GM20000 (cell line): ENCODE data around the gene MICAL3.
"Not testable (repeated sequence)": the region's sequence is repeated elsewhere in the genome, so short reads cannot be mapped to it uniquely, and the experiment has no call there.

Experiments used
- DNase-seq: peaks from one replicate; pipeline ENCODE4 v3.0.0; 2012; ENCODE audit warnings: low spot score
- TF ChIP-seq, protein P1 (sequence below): IDR thresholded peaks from 2 replicates; pipeline ENCODE4 v1.5.1; 2012; ENCODE audit warnings: mild to moderate bottlenecking, control low read depth; ENCODE audit errors: extremely low read depth, missing control alignments

MICAL3 gene

DNA sequence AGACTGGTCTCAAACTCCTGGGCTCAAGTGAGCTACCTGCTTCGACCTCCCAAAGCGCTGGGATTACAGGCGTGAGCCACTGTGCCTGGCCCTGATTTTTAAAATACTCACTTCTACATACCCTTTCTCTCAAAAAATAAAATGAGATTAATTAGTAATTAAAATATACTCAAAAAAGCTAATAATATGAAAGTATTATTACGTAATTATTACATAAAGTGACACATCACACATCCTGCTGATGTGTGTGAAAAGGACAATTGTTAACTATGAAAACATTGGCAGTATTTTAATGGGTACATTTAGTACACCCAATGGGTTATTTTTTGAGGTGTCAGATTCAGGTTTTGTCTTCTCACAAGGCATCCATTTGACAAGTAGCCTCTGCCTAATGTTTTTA is 21.4 kb upstream of the MICAL3 start:
- DNase-seq = no peak
- TF ChIP-seq, protein P1, sequence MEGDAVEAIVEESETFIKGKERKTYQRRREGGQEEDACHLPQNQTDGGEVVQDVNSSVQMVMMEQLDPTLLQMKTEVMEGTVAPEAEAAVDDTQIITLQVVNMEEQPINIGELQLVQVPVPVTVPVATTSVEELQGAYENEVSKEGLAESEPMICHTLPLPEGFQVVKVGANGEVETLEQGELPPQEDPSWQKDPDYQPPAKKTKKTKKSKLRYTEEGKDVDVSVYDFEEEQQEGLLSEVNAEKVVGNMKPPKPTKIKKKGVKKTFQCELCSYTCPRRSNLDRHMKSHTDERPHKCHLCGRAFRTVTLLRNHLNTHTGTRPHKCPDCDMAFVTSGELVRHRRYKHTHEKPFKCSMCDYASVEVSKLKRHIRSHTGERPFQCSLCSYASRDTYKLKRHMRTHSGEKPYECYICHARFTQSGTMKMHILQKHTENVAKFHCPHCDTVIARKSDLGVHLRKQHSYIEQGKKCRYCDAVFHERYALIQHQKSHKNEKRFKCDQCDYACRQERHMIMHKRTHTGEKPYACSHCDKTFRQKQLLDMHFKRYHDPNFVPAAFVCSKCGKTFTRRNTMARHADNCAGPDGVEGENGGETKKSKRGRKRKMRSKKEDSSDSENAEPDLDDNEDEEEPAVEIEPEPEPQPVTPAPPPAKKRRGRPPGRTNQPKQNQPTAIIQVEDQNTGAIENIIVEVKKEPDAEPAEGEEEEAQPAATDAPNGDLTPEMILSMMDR = no peak

DNA sequence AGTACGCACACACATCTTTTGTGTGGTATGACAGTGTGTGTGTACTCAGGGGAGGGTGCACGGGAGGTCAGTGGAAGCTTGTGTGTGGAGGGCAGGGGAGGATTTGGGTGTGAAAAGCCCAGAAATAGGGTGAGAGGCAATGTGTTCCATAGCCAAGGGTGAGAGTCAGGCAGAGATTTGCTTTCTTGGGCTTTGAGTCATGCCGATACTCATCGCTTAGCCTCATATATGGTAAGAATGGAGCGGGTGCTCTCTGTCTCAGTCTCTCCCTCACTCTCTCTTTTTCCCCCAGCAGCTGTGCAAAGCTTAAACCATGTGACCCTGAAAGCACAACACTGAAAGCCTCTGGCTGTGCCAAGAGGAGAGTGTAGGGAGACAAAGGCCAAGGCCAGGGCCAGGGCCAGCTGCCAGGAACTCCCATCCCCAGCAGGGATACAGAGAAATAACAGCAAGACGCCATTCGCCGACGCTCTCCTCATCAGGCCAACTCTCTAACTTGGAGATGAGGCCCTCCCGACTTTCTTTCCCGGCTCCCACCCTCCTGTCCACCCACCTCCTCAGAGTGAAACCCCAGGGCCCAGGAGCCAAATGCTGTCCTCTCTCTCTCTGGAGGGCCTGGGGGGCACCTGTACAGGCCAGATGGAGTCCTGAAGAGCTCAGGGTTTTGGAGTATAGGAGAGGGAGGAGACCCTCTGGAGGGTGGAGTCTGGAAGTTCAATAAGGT is 20.3 kb upstream of the MICAL3 start:
- TF ChIP-seq, protein P1 = no peak
- DNase-seq = no peak

DNA sequence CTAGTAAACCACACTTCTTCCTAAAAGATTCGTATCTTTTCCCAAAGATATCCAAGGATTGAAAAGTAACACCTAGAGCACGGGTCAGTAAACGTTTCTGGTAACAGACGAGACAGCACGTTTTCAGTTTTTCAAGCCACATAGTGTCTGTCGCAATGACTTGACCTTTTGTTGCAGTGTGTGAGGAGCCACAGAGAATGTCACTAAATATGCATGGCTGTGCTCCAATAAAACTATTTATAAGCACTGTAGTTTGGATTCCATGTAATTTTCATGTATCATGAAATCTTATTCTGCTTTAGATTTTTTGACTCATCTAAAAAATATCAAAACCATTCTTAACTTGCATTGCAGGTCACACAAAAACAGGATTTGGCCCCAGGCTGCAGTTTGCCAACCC is 18.3 kb upstream of the MICAL3 start:
- TF ChIP-seq, protein P1 = no peak
- no peak for DNase-seq

DNA sequence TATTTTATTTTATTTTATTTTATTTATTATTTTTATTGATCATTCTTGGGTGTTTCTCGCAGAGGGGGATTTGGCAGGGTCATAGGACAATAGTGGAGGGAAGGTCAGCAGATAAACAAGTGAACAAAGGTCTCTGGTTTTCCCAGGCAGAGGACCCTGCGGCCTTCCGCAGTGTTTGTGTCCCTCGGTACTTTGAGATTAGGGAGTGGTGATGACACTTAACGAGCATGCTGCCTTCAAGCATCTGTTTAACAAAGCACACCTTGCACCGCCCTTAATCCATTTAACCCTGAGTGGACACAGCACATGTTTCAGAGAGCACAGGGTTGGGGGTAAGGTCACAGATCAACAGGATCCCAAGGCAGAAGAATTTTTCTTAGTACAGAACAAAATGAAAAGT is 16.5 kb upstream of the MICAL3 start:
- not testable (repeated sequence) for DNase-seq

DNA sequence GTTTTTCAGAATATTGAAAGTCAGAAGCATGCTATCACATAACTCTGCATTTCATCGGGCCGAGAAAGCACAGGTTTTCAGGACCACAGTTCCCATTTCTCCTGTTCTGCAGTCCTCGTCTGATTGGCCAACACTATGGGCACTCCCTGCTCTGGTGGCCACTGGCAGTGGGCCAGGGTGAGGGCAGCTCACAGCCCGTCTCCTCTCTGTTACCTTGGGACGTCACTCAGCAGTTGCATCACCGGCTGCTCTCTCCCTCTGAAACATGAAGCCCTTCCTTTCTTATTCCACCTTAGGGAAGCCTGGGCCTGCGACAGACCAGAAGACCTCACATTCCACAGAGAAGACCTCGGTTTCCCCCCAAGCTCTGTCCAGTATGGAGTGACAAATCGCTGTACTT is 11.4 kb upstream of the MICAL3 start:
- TF ChIP-seq, protein P1 = no peak
- no peak for DNase-seq

DNA sequence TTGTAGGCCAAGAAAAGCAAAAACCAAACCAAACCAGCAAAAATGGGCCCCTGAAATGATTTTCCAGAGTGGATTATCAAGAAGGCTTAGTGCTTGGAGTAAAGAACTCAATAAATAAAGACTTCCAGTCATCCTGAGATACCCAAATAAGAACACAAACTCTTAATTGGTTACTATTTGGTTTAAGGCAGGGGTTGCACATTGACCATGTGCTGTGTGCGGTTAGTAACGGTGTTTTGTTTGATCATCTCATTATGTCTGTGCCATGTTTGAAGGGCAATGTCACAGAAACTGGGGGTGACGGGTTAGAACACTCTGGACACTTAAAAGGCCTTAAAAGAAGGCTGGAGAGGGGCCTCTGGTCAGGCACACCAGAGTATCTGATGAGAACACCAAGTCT is 9.7 kb upstream of the MICAL3 start:
- TF ChIP-seq, protein P1 = no peak
- DNase-seq = no peak

DNA sequence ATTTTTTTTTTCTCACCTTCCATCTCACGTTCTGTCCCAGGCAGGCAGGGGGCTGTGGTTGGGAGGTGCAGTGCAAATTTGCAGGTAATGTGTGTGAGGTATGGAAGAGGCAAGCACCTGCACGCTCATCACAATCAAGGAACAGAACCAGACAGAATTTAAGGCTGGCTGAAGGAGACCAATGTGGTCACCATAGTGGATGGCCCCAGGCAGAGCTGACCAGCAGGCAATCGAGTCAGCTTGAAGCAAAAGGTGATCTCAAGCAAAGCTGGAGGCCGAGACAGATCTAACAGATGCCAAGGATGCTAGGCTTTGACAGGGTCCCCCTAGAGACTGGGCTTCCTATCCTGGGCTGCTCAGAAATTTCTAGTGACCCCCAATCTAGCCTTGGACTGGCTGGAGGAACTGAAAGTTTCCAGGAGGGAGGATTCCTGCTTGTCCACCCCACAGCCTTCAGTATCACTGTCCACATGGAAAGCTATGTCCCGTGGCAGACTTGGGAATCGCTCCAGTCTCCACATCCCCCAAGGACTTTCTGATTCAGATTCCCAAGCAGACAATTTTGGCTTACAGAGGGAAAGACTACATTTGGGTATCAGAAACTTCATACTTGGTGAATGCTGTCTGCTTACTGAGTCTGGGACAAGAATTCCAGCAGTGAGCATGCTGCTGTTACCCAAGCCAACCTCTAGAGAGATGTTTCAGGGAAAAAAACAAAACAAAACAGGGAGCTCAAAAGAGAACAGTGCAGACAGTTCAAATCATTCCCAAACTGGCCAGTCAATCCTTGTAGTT is 9.0 kb upstream of the MICAL3 start:
- TF ChIP-seq, protein P1 = no peak
- DNase-seq = no peak
